Kidney epithelial cell (primary cell): ENCODE data around the gene GGTA1. TPM values are rescaled to one million over a fixed set of nuclear protein-coding genes. Genes with fewer than 3 reads are reported as not detected.

Experiments used
- DNase-seq: peaks from one replicate; pipeline ENCODE4 v3.0.0-alpha.2; 2010; ENCODE audit warnings: low read depth
- H3K27me3 ChIP-seq: 2 replicates; pipeline ENCODE4 v1.6.0; 2011; ENCODE audit warnings: low read length; ENCODE audit not compliant: control insufficient read depth, insufficient read depth
- H3K36me3 ChIP-seq: 2 replicates; pipeline ENCODE4 v1.5.1; 2011; ENCODE audit warnings: low read length; ENCODE audit not compliant: control insufficient read depth, insufficient read depth
- H3K4me3 ChIP-seq: 2 replicates; pipeline ENCODE4 v1.5.1; 2011; ENCODE audit warnings: low read depth, mild to moderate bottlenecking, control low read depth, low read length
- CTCF ChIP-seq: IDR thresholded peaks from 2 replicates; pipeline ENCODE4 v1.5.1; 2011; ENCODE audit warnings: mild to moderate bottlenecking, moderate library complexity, low read length, control low read depth, inconsistent platforms; ENCODE audit not compliant: insufficient read depth, poor library complexity, severe bottlenecking
- total RNA-seq: library from RNA; depleted of rRNA; stranded (reverse); fragments of >200 nt; gene quantifications from 2 replicates; pipeline ENCODE4 v1.2.3, GENCODE V29; 2015

The GGTA1 gene
- total RNA-seq, 1 donor from 2014 or later = not detected

DNA sequence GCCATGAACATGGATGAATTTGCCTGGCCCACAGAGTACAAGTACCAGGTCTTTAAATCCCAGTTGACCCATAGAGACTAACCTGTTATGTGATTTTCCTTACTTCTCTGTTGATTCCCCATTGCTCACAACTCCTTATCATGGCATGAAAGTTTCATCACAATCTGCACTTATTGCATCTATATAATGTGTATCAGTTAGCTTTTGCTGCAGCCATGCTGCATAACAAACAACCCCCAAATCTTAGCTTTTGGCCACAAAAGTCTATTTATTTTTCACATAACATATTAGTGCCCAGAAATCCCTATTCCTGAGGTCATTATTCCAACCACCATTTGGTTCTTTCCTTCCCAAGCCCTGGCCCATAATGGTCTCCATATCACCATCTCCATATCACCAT is 3.7 kb downstream of the GGTA1 start:
- Histone ChIP-seq H3K4me3 (no peak overlapping the region), H3K27me3 (peaks cover 31% of the 10 kb centered on the region), H3K36me3 (no peaks in the 10 kb centered on the region)
- TF ChIP-seq CTCF = no peak
- DNase-seq = no peak

- no peak for DNase-seq
- Histone ChIP-seq H3K36me3 (no peaks in the 10 kb centered on the region), H3K4me3 (no peak overlapping the region), H3K27me3 (peaks cover 22% of the 10 kb centered on the region)
- no peak for TF ChIP-seq CTCF
These were observed 5.5 kb downstream of the GGTA1 start for GRCh38 chr9:121494192-121494591.

DNA sequence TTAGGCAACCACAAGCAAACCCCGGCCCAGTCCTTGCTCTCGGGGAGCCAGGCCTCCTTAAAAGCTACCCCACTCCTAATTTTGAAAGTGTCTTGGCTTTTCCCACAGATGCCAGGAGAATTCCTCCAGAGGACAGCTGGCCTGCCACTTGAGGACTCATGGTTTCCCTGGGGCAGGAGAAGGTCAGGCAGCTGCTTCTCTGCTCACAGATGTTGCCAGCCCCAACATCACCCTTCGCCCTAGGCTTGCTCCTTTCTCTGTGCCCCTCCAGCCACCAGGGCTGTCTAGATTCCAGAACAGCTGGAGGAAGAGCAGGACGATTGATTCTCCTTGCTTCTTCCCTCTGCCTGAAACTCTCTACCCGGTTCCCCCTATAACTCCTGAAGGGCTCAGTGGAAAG is 8.5 kb downstream of the GGTA1 start:
- no peak for DNase-seq
- TF ChIP-seq CTCF = no peak
- peaks cover 6% of the 10 kb centered on the region for H3K27me3 ChIP-seq
- no peak overlapping the region for H3K4me3 ChIP-seq
- no peaks in the 10 kb centered on the region for H3K36me3 ChIP-seq

DNA sequence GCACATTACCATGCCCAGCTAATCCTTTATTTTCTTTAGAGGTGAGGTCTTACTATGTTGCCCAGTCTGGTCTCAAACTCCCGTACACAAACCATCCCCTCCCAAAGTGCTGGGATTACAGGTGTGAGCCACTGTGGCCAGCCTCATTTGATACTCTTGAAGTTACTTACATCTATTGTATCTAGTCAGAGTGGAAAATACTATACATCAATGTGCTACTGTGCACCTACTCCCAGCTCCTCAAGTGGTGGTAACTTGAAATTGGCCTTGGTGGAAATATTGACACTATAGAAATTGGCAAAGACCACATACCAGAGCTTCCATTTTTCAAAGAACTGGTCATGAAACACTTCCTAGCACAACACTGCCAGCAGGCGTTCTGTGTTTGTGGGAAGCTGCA is 10.3 kb downstream of the GGTA1 start:
- TF ChIP-seq CTCF = no peak

GRCh38 chr9:121486043-121486442 is 13.6 kb downstream of the GGTA1 start:
- H3K36me3 ChIP-seq = no peaks in the 10 kb centered on the region
- H3K4me3 ChIP-seq = no peak overlapping the region
- DNase-seq = no peak
- peaks cover 2% of the 10 kb centered on the region for H3K27me3 ChIP-seq
- TF ChIP-seq CTCF = no peak

More for the DNA sequence above, 10.3 kb downstream of the GGTA1 start:
- DNase-seq = no peak
- H3K4me3 ChIP-seq = no peak overlapping the region
- H3K36me3 ChIP-seq = no peaks in the 10 kb centered on the region
- H3K27me3 ChIP-seq = peaks cover 5% of the 10 kb centered on the region

DNA sequence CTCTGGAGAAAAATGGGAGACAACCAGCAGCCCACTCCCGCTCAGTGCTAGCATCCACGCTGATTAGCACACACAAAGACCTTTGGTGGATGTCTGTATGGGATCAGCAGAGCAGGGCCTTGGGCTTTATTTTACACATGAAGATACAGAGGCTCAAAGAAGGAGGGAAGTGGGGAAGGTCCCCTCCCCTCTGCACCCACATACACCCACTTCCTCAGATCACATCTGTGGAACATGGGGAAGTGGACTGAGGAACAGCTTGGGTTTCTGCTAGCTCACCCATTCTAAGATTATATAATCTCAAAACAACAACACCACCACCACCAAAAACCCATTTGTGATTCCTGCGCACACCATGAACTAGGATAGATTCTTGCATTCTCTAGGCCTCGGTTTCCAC is 14.0 kb downstream of the GGTA1 start:
- peaks cover 2% of the 10 kb centered on the region for H3K27me3 ChIP-seq
- DNase-seq = no peak
- H3K4me3 ChIP-seq = no peak overlapping the region
- no peak for TF ChIP-seq CTCF
- no peaks in the 10 kb centered on the region for H3K36me3 ChIP-seq
